Stimulated activated CD8-positive, alpha-beta memory T cell treated with anti-CD3 and anti-CD28 coated beads, Interleukin-7, amount 100 ng/mL, for 48 hours (primary cell): ENCODE results near the gene TM6SF1.
A peak's percentile ranks its signal among the peaks of the same experiment; 100 is the strongest.
"Not testable (repeated sequence)": the region's sequence is repeated elsewhere in the genome, so short reads cannot be mapped to it uniquely, and the experiment has no call there.

Source experiments
- DNase-seq, 2 donors: peaks; one replicate each; pipeline ENCODE4 v3.0.0-alpha.2; 2020; ENCODE audit warnings: low read depth in 1 of 2; ENCODE audit errors: extremely low read depth in 1 of 2

The TM6SF1 gene

GRCh38 chr15:83087576-83087975 is 19.9 kb upstream of the TM6SF1 start:
- no peak for DNase-seq

DNA sequence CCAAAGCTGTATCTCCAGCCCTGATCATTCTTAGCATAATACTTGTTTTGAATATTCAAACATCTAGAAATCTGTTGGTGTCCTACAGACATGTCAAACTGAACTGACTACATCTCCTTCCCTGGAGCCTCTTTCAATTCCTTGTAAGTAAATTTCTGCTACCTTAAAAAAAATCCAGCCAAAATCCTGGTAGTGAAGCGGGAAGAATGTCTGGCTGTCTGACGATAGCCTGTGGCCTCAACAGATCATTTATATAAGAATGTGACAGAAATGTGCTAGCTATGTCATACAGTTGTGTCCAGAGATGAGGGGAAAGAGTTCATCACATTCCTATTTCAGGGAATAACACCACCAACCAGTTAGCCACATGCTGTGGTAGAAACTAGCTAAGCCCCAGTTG is 18.6 kb upstream of the TM6SF1 start:
- DNase-seq: no peak

- DNase-seq: no peak
Measured at GRCh38 chr15:83090465-83090864, 17.0 kb upstream of the TM6SF1 start.

DNA sequence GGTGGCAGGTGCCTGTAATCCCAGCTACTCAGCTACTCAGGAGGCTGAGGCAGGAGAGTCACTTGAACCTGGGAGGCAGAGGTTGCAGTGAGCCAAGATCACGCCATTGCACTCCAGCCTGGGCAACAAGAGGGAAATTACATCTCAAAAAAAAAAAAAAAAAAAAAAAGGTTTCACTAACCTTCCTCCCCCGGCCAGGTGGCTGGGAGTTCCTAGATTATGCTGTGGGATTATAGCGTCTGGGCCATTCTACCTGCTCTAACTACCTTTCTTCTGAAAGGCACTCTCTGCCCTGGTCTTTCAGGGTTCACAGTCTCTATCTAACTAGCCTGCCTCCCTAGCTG is 15.5 kb upstream of the TM6SF1 start:
- DNase-seq: not testable (repeated sequence)

GRCh38 chr15:83092309-83092976 is 15.0 kb upstream of the TM6SF1 start:
- peak in 1 of 2 donors; percentile 5 for DNase-seq

GRCh38 chr15:83094583-83094982 is 12.9 kb upstream of the TM6SF1 start:
- DNase-seq: no peak

DNA sequence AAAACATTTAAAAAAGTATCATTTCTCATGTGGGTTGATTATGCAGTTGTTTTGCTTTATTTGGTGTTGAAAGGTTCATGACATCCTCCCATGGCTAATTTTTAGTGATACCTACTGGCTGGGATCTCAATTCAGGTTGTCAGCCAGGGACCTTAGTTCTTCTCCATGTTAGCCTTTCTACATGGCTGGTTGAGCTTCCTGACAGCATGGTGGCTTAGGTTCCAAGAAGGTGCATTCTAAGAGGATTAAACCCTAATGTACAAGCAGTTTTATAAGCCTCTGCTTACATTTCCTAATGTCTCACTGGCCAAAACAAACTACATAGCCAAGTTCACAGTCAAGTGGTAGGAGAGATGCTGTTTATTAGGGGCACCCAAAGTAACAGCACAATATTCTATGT is 9.4 kb upstream of the TM6SF1 start:
- no peak for DNase-seq

GRCh38 chr15:83099290-83099689 is 8.2 kb upstream of the TM6SF1 start:
- no peak for DNase-seq

GRCh38 chr15:83100097-83100646 is 7.3 kb upstream of the TM6SF1 start:
- no peak for DNase-seq

DNA sequence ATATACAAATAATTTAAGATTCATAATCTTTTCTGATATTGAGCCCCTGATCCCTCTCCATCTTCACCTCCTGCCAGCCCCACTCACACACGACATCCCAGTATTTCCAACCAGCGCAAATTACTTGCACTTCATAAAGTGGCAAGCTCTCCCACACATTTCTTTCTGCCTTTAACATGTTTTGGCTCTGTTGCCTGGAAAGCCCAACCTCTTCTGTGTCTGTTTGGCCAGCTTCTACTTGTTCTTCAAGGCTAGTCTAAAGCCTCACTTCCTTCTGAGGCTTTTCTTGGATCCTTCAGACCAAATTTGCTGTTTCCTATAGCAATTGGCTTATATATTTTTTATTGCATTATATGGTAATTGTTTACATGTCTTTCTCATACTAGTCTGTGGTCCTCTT is 5.1 kb upstream of the TM6SF1 start:
- no peak for DNase-seq

DNA sequence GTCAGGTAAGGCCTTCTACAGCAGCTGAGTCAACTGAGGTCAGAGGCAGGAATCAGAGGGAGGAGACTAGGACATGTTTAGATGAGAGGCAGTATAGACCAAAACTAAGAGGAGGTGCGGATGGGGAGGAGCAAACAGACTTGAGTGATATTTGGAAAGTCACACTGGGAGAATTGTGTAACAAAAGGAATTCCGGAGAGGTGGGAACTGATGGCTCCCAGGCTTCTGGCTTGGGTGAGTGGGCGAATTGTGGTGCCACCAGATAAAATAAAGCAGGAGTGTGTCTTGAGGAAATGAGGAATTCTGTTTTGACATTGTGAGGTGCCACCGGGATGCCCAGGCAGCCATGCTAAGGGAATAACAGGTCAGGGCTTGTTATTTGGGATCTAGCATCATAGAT is 3.3 kb upstream of the TM6SF1 start:
- DNase-seq: no peak

DNA sequence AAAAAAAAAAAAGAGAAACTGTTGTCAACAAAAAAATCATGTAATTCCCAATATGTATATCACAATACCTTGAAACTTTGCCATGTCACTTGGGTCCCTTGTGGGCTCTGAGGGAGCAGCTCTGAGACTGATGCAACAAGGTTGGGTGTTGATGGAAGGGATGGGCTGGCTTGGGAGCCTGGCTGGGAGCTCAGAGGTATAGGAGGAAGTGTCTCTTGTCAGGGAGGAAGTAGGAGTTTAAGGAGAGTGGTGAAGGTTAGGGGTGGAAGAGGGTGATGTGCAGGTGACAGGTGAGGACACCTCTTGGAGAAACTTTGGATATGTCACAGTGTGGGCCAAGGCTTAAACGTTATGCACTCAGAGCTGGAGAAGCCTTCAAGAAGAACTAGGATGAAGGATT is 2.0 kb upstream of the TM6SF1 start:
- DNase-seq: no peak

DNA sequence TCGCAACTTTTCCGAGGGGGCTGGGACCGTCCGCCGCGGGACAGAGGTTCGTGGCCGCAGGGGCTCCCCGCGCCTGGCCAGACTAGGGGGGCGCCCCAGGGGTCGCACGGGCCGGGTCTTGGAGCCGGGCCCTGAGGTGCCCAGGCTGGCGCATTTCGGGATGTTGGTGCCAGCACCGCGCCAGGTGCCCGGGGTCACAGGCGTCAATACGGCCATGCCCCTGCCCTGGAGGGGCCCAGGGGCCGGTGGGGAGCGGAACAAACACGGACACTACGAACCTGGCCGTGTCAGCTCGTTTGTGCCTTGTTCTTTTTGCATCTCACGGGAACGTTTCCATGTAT is 366 bp downstream of the TM6SF1 start:
- DNase-seq: no peak

DNA sequence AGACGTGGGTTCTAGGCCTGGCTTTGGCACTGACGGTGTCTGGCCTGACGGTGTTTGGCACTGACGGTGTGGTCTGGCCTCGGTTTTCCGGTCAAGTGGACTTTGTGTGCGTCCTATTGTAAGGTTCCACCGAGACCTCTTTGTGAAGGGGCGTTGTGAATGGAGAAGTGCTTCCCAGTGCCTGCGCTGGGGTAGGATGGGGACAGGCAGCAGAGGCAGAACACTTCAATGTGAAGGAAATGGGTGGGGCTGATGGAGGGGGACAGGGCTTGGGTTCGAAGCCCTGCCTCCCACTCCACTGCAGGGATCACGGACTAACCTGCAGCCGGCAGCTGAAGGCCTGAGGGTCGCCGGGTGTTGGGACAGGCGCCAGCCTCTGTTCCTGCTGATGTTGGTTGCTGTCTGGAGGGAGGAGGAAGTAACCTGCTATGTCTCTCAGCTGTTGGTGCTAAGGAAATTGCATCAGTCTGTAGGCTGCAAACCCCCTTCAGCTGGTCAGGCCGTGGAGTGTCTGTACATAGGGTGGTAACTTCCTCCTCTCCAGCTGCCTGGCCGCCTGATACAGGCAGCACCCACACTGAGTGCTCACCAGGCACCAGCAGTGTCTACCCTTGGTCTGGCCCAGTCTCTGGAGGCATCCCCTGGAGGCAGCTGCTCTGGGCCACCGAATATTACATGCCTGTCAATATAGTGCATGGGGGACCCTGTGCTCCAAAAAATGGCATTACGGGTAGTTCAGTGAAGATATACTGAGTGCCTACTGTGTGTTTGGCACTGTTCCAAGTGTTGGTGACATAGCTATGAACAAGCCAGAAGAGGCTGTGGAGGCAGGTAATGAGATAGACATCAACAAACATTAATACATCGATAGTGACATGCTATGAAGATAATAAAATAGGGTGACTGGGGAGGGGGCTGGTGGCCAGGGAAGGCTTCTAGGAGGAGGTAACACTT is 1.1 kb downstream of the TM6SF1 start:
- DNase-seq: peak in 1 of 2 donors; percentile 11

GRCh38 chr15:83109532-83109931 is 2.1 kb downstream of the TM6SF1 start:
- no peak for DNase-seq

DNA sequence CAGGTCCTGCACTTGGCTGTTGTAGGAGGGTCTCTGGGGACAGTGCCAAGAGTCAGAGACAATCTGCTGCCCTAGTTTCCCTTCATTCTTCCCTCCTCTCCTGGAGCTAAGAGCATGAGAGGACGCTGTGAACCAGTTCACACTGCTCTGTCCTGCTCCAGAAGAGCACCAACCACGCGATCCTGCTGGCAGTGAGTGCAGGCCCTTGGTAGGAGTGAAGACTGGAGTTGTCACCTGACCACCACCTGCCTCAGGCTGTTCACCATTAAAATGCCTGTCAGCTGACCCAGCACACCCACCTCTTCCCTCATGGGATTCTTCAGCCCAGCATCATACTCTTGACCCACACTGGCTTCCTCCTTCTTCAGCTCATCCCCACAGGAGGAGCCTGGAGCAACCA is 2.9 kb downstream of the TM6SF1 start:
- no peak for DNase-seq

GRCh38 chr15:83111149-83111548 is 3.7 kb downstream of the TM6SF1 start:
- DNase-seq: no peak

DNA sequence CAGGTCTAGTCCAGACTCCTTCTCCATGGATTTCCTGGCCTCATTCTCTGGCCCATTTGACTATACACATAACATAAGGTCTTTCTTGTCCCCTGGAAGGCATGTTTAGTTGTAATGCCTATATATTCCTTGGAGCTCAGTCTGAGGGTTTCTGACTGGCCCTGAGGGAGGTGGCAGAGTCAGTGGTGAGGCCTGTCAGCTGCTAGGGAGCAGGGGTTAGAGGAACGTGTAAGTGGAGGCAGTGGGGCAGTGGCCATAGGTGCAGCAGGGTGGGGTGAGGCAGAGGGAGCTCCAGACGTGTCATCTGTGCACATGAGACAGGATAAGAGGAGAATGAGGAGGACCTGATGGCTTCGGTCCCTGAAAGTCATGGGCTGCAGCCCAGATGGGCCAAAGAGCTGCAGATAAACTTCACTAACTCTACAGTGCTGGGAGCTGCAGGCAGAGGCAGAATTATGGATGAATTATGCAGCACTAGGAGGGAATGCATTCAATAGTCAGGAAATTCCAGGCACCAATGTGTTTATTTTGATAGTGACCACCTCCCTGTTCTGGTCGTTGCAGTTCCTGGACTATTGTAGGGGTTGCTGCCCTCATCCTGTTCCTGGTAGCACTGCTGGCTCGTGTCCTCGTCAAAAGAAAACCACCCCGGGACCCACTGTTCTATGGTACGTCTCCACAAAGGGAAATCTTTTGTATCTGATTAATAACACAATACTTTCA is 4.9 kb downstream of the TM6SF1 start:
- no peak for DNase-seq

DNA sequence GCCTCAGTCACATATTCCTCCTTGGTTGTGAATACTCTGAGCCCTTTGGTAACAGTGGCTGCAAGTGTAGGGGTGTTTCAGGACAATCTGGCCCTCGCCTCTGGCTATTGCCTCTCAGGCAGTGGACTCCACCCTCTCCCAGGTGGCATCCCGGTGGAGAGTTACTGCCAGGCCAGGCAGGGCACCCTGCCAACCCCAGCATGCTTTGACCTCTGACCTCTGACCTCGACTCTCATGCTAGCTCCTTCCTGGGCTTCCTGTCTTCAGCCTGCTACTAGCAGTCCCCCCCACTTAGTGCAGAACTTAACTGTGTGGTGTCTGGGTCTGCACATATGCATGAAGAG is 5.5 kb downstream of the TM6SF1 start:
- DNase-seq: no peak

- DNase-seq: no peak
Measured at GRCh38 chr15:83113881-83114674, 6.6 kb downstream of the TM6SF1 start.

DNA sequence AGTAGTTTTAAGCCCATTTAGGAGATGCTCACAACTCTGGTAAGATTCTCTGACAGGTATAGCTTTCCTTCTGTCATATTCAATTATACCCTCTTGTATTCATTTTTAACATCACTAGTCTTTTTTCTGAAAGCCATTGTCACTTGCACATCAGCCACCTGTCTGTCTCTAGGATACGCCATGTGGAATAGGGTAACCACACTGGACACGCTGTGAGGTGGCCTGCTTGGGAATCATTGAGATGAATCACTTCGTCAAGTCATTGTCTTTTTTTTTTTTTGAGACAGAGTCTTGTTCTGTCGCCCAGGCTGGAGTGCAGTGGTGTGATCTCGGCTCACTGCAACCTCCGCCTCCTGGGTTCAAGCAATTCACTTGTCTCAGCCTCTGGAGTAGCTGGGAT is 7.4 kb downstream of the TM6SF1 start:
- DNase-seq: no peak
